H1 (cell line): Measurements from ENCODE around the gene EPHB6. TPM values are rescaled to one million over a fixed set of nuclear protein-coding genes. Genes with fewer than 3 reads are reported as not detected.

Experiments
- CTCF ChIA-PET: fragments of 300-600 bp; sonication (Branson Sonifier 250); formaldehyde crosslinking; loops from one replicate; lab custom pipeline; 2021; ENCODE audit not compliant: partially characterized antibody; lab: Charles Lee
- POLR2A ChIA-PET: fragments of 300-600 bp; sonication (Branson Sonifier 250); formaldehyde crosslinking; loops from one replicate; lab custom pipeline; 2021; ENCODE audit warnings: inconsistent platforms; ENCODE audit not compliant: partially characterized antibody; lab: Charles Lee
- DNase-seq, 2 experiments: peaks; one replicate each; pipeline versions ENCODE4 v3.0.0 to v3.0.0-alpha.2; 2010 to 2022; ENCODE audit warnings: low spot score in 2 of 2, low read depth in 1 of 2, mixed read lengths in 1 of 2
- FAIRE-seq: peaks from 2 replicates; lab custom pipeline; 2011; peaks lifted over from hg19 to GRCh38; lab: Jason Lieb, UNC
- H2AFZ ChIP-seq: 2 replicates; pipeline ENCODE4 v1.8.1; 2012; ENCODE audit warnings: low read length, inconsistent platforms
- H2AK5ac ChIP-seq: 2 replicates; pipeline ENCODE4 v1.6.1; 2013; ENCODE audit warnings: low read depth, low read length
- H2BK120ac ChIP-seq: replicated peaks from 2 replicates; pipeline ENCODE3; 2013; ENCODE audit warnings: low read depth, low read length, inconsistent platforms
- H2BK12ac ChIP-seq: 2 replicates; pipeline ENCODE4 v1.6.1; 2013; ENCODE audit warnings: low read depth, low read length
- H2BK15ac ChIP-seq: 2 replicates; pipeline ENCODE4 v1.6.1; 2013; ENCODE audit warnings: low read length
- H2BK20ac ChIP-seq: 2 replicates; pipeline ENCODE4 v1.6.1; 2013; ENCODE audit warnings: low read length
- H2BK5ac ChIP-seq: 2 replicates; pipeline ENCODE4 v1.6.1; 2013; ENCODE audit warnings: low read depth, low read length
- H3K14ac ChIP-seq: 2 replicates; pipeline ENCODE4 v1.6.1; 2013; ENCODE audit warnings: inconsistent platforms; ENCODE audit not compliant: insufficient read length
- H3K18ac ChIP-seq: 2 replicates; pipeline ENCODE4 v1.6.1; 2013; ENCODE audit warnings: low read length; ENCODE audit errors: extremely low read depth
- H3K23ac ChIP-seq: 2 replicates; pipeline ENCODE4 v1.6.1; 2013; ENCODE audit warnings: inconsistent platforms; ENCODE audit not compliant: insufficient read length
- H3K23me2 ChIP-seq: 2 replicates; pipeline ENCODE4 v1.6.1; 2013; ENCODE audit warnings: low read depth, low read length
- H3K27ac ChIP-seq: 2 replicates; pipeline ENCODE4 v1.6.1; 2011; ENCODE audit warnings: low read depth, low read length, inconsistent platforms
- H3K27me3 ChIP-seq, 4 experiments: replicated peaks in 1 of 4; 1 replicate in 1 of 4; 2 replicates in 3 of 4; pipeline versions ENCODE4 v1.6.1 to v1.8.1; 2011 to 2013; ENCODE audit warnings: low read length in 3 of 4, mild to moderate bottlenecking in 3 of 4, inconsistent platforms in 2 of 4, mixed read lengths in 2 of 4, moderate library complexity in 1 of 4; ENCODE audit not compliant: control insufficient read depth in 3 of 4, insufficient read depth in 3 of 4; ENCODE audit errors: extremely low read depth in 1 of 4
- H3K36me3 ChIP-seq, 4 experiments: 2 replicates each; pipeline versions ENCODE4 v1.6.1 to v1.8.1; 2011 to 2013; ENCODE audit warnings: mild to moderate bottlenecking in 4 of 4, low read length in 3 of 4, moderate library complexity in 2 of 4, control low read depth in 1 of 4, inconsistent platforms in 1 of 4; ENCODE audit not compliant: insufficient read depth in 4 of 4, control insufficient read depth in 2 of 4
- H3K4ac ChIP-seq: replicated peaks from 2 replicates; pipeline ENCODE3; 2013; ENCODE audit warnings: low read length, low read depth, mixed read lengths, inconsistent platforms; ENCODE audit not compliant: insufficient read length
- H3K4me1 ChIP-seq, 4 experiments: replicated peaks in 1 of 4; 1 replicate in 1 of 4; 2 replicates in 3 of 4; pipeline versions ENCODE4 v1.6.1 to v1.8.1; 2011 to 2013; ENCODE audit warnings: low read length in 3 of 4, inconsistent platforms in 2 of 4, mixed read lengths in 1 of 4; ENCODE audit not compliant: insufficient read depth in 4 of 4, control insufficient read depth in 3 of 4
- H3K4me2 ChIP-seq, 2 experiments: 2 replicates each; pipeline versions ENCODE4 v1.6.1 to v1.8.1; 2011 to 2013; ENCODE audit warnings: low read depth in 2 of 2, low read length in 2 of 2, control low read depth in 1 of 2, inconsistent platforms in 1 of 2, mild to moderate bottlenecking in 1 of 2; ENCODE audit not compliant: insufficient read depth in 1 of 2
- H3K4me3 ChIP-seq, 4 experiments: fragments of 200-600, 300-600 bp in 1 of 4; sonication (generic), shearing (Covaris generic), sonication (Bioruptor Twin) in 1 of 4; 2 replicates each; pipeline versions ENCODE4 v1.5.1 to v1.8.1; 2011 to 2016; ENCODE audit warnings: low read length in 4 of 4, low read depth in 3 of 4, control low read depth in 2 of 4, inconsistent platforms in 2 of 4, mild to moderate bottlenecking in 2 of 4, mixed read lengths in 1 of 4, moderate library complexity in 1 of 4; ENCODE audit not compliant: insufficient read depth in 2 of 4; ENCODE audit errors: extremely low read depth in 1 of 4
- H3K56ac ChIP-seq: replicated peaks from 2 replicates; pipeline ENCODE3; 2013; ENCODE audit warnings: low read depth, mild to moderate bottlenecking, mixed read lengths, low read length, inconsistent platforms; ENCODE audit not compliant: insufficient read length
- H3K79me1 ChIP-seq: 2 replicates; pipeline ENCODE4 v1.6.1; 2013; ENCODE audit warnings: low read depth, low read length, control low read depth
- H3K79me2 ChIP-seq, 2 experiments: 2 replicates each; pipeline versions ENCODE4 v1.6.1 to v1.8.1; 2012 to 2013; ENCODE audit warnings: low read length in 2 of 2, mild to moderate bottlenecking in 2 of 2, inconsistent platforms in 1 of 2; ENCODE audit not compliant: insufficient read depth in 2 of 2, control insufficient read depth in 1 of 2
- H3K9ac ChIP-seq, 4 experiments: replicated peaks in 1 of 4; 1 replicate in 1 of 4; 2 replicates in 3 of 4; pipeline versions ENCODE4 v1.6.1 to v1.8.1; 2011 to 2013; ENCODE audit warnings: low read depth in 3 of 4, low read length in 3 of 4, control low read depth in 2 of 4, mild to moderate bottlenecking in 2 of 4, moderate library complexity in 2 of 4, inconsistent platforms in 1 of 4; ENCODE audit errors: extremely low read depth in 1 of 4
- H3K9me3 ChIP-seq, 2 experiments: 2 replicates each; pipeline versions ENCODE4 v1.6.1 to v1.8.1; 2012 to 2013; ENCODE audit warnings: mild to moderate bottlenecking in 2 of 2, moderate library complexity in 2 of 2, control low read depth in 1 of 2, inconsistent platforms in 1 of 2, low read depth in 1 of 2, low read length in 1 of 2, mixed read lengths in 1 of 2; ENCODE audit not compliant: insufficient read depth in 2 of 2
- H4K20me1 ChIP-seq, 2 experiments: replicated peaks in 1 of 2; 2 replicates each; pipeline versions ENCODE3 to v1.8.1; 2011 to 2013; ENCODE audit warnings: inconsistent platforms in 2 of 2, low read length in 2 of 2, mild to moderate bottlenecking in 1 of 2; ENCODE audit not compliant: insufficient read depth in 2 of 2, control insufficient read depth in 1 of 2
- H4K5ac ChIP-seq: 2 replicates; pipeline ENCODE4 v1.6.1; 2013; ENCODE audit warnings: low read length, low read depth, mixed read lengths, inconsistent platforms; ENCODE audit not compliant: insufficient read length
- H4K8ac ChIP-seq: 2 replicates; pipeline ENCODE4 v1.8.0; 2013; ENCODE audit warnings: mild to moderate bottlenecking, moderate library complexity, low read length, inconsistent platforms; ENCODE audit not compliant: insufficient read depth; ENCODE audit errors: extremely low read depth
- H4K91ac ChIP-seq: replicated peaks from 2 replicates; pipeline ENCODE3; 2013; ENCODE audit warnings: low read length, mixed read lengths, inconsistent platforms; ENCODE audit not compliant: insufficient read length
- EGR1 ChIP-seq: IDR thresholded peaks from 2 replicates; pipeline ENCODE4 v1.6.1; 2011; ENCODE audit warnings: low read depth, low read length, borderline replicate concordance
- GABPA ChIP-seq: IDR thresholded peaks from 2 replicates; pipeline ENCODE4 v1.6.1; 2011; ENCODE audit warnings: mild to moderate bottlenecking, low read length, moderate library complexity, borderline replicate concordance; ENCODE audit not compliant: insufficient read depth
- RXRA ChIP-seq: IDR thresholded peaks from 2 replicates; pipeline ENCODE4 v1.6.1; 2011; ENCODE audit warnings: low read depth, mild to moderate bottlenecking, low read length, moderate library complexity; ENCODE audit not compliant: insufficient read depth
- SIRT6 ChIP-seq: IDR thresholded peaks from one replicate; pipeline ENCODE4 v1.7.1; 2012; ENCODE audit warnings: low read length, inconsistent platforms
- SUZ12 ChIP-seq: fragments of 200-600 bp; sonication (generic); IDR thresholded peaks from 2 replicates; pipeline ENCODE4 v1.6.1; 2012; ENCODE audit warnings: mild to moderate bottlenecking, inconsistent platforms, low read length, moderate library complexity, mixed read lengths
- TBP ChIP-seq: IDR thresholded peaks from 2 replicates; pipeline ENCODE4 v1.6.1; 2011; ENCODE audit warnings: low read depth, low read length, improper control_type of control experiment
- TCF12 ChIP-seq: IDR thresholded peaks from 2 replicates; pipeline ENCODE4 v1.6.1; 2011; ENCODE audit warnings: low read depth, mild to moderate bottlenecking, low read length
- TEAD4 ChIP-seq: IDR thresholded peaks from 2 replicates; pipeline ENCODE4 v1.6.1; 2012; ENCODE audit warnings: low read depth, low read length, inconsistent platforms, mixed read lengths
- ZNF274 ChIP-seq: IDR thresholded peaks from 2 replicates; pipeline ENCODE4 v1.7.0; 2012; ENCODE audit warnings: low read length, borderline replicate concordance; ENCODE audit errors: extremely low read depth
- WGBS, 2 experiments: shearing (Covaris generic) in 1 of 2; methylation state at CpG; one replicate each; pipeline versions ENCODE4 v1.1.6 to v1.1.7; 2013 to 2015; ENCODE audit warnings: low lambda C conversion rate in 2 of 2, mixed read lengths in 2 of 2, inconsistent platforms in 1 of 2, low coverage in 1 of 2, missing lambda C conversion rate in 1 of 2; ENCODE audit not compliant: insufficient replicate concordance in 2 of 2, insufficient coverage in 1 of 2, insufficient read length in 1 of 2; ENCODE audit errors: extremely low coverage in 1 of 2, missing lambda C conversion rate in 1 of 2; 5-methylcytosine and 5-hydroxymethylcytosine counted together
- polyA plus RNA-seq, 7 experiments: library from polyadenylated mRNA; depleted of rRNA in 3 of 7; stranded (reverse) in 5 of 7; unstranded in 2 of 7; fragments of >200 nt in 5 of 7; fragments of 200-250 nt in 2 of 7; gene quantifications; 1 replicate in 5 of 7; 2 replicates in 1 of 7; 4 replicates in 1 of 7; pipeline versions ENCODE4 v1.2.1 to v1.2.3, GENCODE V29; 2011 to 2013; ENCODE audit warnings: missing spikeins in 2 of 7, mixed read lengths in 2 of 7
- total RNA-seq: library from RNA; stranded (reverse); fragmentation: NEBNext Ultra II Directional; extraction: Animal tissue kit (Norgen Biotek cat#: 25700); gene quantifications from 2 replicates; pipeline ENCODE4 v1.2.1, GENCODE V29; 2021

EPHB6 gene
- total and polyA plus RNA-seq, 2 of the 8 experiments (the other 6 are each of a cell fraction or from before 2014, with no cell fraction given) = 19.7 TPM

DNA sequence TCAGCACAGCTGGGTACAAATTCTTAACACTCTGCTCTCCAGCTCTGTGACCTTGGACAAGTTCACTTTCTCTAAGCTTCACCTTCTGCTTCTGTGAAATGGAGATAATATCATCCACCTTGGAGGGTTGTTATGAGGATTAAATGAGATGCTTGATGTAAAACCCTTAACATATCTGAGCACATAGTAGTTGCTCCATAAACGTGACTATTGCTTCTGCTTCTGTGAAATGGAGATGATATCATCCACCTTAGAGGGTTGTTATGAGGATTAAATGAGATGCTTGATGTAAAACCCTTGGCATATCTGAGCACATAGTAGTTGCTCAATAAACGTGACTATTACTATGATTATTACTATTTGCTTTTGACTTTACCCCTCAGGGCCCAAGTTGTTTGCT is 14.6 kb downstream of the EPHB6 start:
- Histone ChIP-seq H3K79me2 (no peaks in the 10 kb centered on the region), H3K79me1 (no peaks in the 10 kb centered on the region; the same call in 1 of the 2 replicates), H3K27ac (no peak overlapping the region), H3K14ac (no peak overlapping the region), H3K9me3 (no peaks in the 10 kb centered on the region), H4K20me1 (no peaks in the 10 kb centered on the region), H3K27me3 (no peaks in the 10 kb centered on the region; a peak in 1 of 7 replicates), H2BK120ac (no peak overlapping the region), H2AFZ (no peak overlapping the region)
- POLR2A ChIA-PET = no interaction called here
- CTCF ChIA-PET = interaction anchor here (0.5 to 13.9 kb wide), 9 partner anchors 11 to 403 kb away, joined by 3 to 107 read pairs (median 3); partner anchors contain the start of gene EPHB6
- TF ChIP-seq ZNF274 (no peak), SIRT6 (no peak), EGR1 (no peak), TCF12 (no peak), GABPA (no peak), TBP (no peak), TEAD4 (no peak), SUZ12 (no peak), RXRA (no peak)
- TF ChIP-seq, all 59 proteins: peak for 0
- no peak overlapping the region for H3K4me2 ChIP-seq
- H3K4ac ChIP-seq = no peak overlapping the region
- no peak overlapping the region for H4K91ac ChIP-seq
- no peak overlapping the region for H3K9ac ChIP-seq
- FAIRE-seq = no peak
- H3K23ac ChIP-seq = no peak overlapping the region
- no peaks in the 10 kb centered on the region; the same call in 1 of the 2 replicates for H3K23me2 ChIP-seq
- no peak overlapping the region for H3K56ac ChIP-seq
- no peak overlapping the region for H3K18ac ChIP-seq
- no peak overlapping the region for H2BK5ac ChIP-seq
- H2BK20ac ChIP-seq = no peak overlapping the region
- H3K4me3 ChIP-seq = no peak overlapping the region
- 86% methylated on average over 2 of the region's 2 CpGs; no CpG with 5 or more reads in 1 of the 2 experiments for WGBS, 2 experiments
- H3K36me3 ChIP-seq = no peaks in the 10 kb centered on the region
- no peak overlapping the region for H4K8ac ChIP-seq
- H3K4me1 ChIP-seq = peaks cover 0 to 5% (median 3%) of the 10 kb centered on the region in 4 experiments; a peak in 4 of 7 replicates
- H2AK5ac ChIP-seq = no peak overlapping the region
- no peak overlapping the region for H2BK12ac ChIP-seq
- H2BK15ac ChIP-seq = no peak overlapping the region
- H4K5ac ChIP-seq = no peak overlapping the region
- no peak for DNase-seq
